GM21515 (cell line): ENCODE measurements around the gene HNF1B.

Experiments
- ATAC-seq: cut with Tn5 transposase; IDR thresholded peaks from one replicate; pipeline ENCODE4 v1.9.1; 2021; ENCODE audit not compliant: unreplicated experiment

Gene HNF1B

DNA sequence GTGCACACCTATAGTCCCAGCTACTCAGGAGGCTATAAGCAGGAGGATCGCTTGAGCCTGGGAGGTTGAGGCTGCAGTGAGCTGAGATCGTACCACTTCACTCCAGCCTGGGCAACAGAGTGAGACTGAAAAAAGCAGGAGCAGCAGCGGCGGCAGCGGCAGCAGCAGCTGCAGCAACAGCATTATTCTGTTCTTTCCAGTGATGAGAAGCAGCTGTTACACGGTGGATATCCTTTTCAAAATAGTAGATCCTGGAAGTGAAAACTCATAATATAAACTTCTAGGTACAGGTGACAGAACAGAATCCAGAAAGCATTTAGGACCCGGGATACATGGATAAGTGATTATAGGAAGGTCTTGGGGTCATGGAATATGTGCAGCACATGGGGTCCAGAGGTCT, 17.8 kb upstream of the HNF1B start:
- no peak for ATAC-seq

GRCh38 chr17:37761961-37762360, 17.1 kb upstream of the HNF1B start:
- ATAC-seq = no peak

- no peak for ATAC-seq
Measured at GRCh38 chr17:37761059-37761458, 16.2 kb upstream of the HNF1B start.

DNA sequence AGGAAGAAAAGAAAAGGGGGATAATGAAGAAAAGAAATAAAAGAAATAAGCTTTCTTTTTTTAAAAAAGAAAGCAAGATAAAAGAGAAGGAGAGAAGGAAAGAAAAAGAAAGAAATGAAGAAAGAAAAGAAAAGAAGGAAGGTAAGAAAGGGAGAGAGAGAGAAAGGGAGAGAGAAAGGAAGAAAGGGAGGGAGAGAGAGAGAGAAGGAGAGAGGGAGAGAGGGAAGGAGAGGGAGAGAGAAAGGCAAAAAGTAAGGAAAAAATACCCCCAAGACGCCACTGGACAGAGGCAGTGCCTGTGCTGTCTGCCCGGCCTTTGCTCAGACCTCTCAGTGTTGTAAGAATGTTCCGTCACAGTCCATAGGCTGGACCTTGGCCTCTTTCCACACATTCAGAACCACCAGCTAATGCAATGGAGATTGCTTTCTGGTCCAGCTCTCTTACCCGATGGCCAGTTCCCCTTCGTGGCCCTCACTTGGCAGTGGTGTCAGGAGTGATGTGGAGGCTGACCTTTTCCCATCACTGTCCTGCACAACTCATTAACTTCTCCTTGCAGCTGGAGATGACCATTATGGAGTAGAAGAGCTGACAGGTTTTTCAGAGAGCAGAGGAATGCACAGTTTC, 14.3 kb upstream of the HNF1B start:
- no peak for ATAC-seq

DNA sequence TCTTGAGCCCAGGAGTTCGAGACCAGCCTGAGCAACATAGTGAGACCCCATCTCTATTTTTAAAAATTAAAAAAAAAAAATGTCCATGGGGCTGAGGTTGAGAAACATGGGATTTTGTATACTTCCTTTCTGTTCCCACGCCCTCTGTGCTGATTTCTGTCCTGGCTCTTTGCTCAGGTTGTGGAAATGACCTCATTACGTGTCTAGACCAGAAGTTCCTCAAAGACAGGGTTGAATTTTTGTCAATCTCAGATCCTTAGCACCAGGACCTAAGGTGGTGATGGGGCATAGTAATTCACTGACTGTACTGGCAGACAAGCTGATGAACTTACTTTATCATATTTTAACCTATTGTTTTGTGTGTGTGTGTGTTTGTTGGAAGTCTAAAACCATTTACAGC, 11.2 kb upstream of the HNF1B start:
- no peak for ATAC-seq

DNA sequence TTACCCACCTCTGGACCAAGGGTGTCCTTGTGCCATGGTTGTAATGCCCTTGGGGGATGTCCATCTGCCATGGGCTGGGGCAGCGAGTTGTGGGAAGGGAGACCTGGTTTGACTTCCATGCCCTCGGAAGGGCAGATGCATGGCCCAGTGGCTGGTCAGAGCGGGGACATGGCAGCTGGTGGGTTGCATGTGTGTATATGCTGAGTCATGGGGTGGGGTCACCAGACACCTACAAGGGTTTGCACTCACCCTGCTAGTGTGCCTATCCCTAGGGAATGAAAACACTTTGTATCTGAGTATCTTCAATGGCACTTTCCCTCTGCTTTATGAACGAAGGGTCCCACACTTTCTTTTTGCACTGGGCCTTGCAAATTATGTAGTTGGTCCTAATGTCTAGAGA, 10.6 kb upstream of the HNF1B start:
- no peak for ATAC-seq

- ATAC-seq = no peak
Measured at GRCh38 chr17:37754363-37754762, 9.5 kb upstream of the HNF1B start.

DNA sequence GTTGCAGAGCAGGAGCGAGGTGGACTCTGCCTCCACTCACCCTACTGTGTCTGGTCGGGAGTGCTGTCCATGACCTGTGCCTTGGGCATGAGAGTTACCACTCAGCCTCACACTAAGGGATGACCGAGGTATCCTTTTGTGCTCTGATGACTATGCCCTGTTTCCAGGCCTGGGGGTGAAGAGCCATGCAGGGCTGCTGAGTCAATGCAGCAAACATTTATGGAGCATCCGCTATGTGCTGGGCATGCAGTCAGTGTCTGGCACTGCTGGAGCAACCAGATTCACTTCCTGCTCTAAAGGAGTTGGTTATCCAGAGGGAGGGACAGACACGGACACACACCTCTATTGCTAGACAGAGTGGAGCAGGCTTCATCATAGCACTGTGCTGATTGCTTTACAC, 7.6 kb upstream of the HNF1B start:
- ATAC-seq = no peak

DNA sequence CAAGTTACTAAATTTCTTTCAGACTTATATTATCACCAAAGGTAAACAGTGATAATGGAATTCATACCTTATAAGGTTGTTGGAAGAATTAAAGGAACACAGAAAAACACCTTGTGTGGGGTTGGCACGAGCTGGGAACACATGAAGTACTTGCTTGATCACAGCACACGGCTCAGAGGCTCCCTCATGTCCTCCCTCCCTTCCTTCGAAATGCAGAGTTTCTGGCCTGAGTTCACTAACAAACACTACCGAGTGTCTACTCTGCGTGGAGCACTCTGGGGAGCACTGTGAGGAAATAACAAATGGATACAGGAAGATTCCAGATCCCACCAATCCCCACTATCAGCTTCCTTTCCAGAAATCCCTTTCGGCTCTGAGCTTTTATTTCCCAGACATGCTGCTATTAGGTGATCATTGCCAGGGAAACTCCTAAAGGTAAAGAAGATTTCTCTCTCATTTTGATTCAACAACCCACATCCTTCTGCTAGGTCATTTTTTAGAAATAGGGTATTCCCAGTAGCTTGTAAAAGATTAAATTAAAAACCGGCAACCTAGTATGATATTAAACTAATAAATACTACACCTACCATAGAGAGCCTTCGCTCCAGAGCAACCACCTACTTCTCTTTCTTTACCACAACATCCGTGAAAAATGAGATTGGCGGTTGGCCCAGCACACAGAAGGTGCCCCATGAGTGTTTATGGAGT, 6.1 kb upstream of the HNF1B start:
- ATAC-seq = no peak

DNA sequence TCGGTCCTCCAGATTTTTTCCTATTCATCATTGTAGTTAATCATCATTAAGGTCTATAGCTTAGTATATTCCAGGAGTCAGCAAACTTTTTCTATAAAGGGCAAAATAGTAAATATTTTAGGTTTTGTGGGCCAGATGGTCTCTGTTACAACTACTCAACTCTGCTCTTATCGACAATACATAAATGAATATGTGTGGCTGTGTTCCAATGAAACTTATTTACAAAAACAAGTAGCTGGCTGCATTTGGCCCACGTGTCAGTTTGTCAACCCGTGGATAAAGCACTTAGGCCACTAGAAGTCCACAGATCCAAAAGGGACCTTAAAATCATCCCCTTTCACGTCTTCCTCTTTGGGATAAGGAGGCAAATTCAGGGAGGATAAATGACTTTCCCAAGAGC, 5.4 kb upstream of the HNF1B start:
- ATAC-seq = no peak

- ATAC-seq = no peak
Measured at GRCh38 chr17:37747222-37747621, 2.4 kb upstream of the HNF1B start.

DNA sequence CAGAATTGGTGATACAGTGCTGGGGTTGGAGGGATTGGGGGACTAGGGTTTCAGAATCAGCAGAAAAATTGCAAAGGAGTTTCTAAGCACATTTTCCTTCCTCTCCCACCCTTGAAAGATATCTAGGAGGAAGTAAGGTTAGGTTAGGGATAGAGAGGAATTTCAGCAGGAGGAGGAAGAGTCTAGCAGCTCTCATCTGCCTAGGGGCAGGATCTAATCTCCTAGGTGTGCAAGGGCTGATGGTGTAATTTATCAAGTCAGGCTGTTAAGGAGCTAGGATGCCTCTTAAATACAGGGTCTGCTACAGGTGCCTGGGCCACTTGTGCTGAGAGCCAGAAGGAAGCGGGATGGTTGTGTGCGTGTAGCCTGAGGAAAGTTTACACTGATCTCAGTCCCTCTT, 1.8 kb upstream of the HNF1B start:
- ATAC-seq = no peak

- ATAC-seq = no peak
Measured at GRCh38 chr17:37745801-37746426, 1.1 kb upstream of the HNF1B start.

DNA sequence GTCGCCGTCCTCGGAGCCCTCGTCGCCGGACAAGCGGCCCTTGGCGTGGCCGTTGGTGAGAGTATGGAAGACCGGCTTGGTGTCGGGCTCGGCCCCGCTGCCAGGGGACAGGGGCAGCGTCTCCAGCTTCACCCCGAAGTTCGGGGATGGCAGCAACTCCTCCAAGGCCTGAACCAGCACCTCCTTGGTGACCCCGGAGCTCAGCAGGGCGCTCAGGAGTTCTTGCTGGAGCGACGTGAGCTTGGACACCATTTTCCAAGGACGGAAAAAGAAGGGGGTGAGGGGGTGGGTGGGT, 279 bp downstream of the HNF1B start:
- no peak for ATAC-seq

DNA sequence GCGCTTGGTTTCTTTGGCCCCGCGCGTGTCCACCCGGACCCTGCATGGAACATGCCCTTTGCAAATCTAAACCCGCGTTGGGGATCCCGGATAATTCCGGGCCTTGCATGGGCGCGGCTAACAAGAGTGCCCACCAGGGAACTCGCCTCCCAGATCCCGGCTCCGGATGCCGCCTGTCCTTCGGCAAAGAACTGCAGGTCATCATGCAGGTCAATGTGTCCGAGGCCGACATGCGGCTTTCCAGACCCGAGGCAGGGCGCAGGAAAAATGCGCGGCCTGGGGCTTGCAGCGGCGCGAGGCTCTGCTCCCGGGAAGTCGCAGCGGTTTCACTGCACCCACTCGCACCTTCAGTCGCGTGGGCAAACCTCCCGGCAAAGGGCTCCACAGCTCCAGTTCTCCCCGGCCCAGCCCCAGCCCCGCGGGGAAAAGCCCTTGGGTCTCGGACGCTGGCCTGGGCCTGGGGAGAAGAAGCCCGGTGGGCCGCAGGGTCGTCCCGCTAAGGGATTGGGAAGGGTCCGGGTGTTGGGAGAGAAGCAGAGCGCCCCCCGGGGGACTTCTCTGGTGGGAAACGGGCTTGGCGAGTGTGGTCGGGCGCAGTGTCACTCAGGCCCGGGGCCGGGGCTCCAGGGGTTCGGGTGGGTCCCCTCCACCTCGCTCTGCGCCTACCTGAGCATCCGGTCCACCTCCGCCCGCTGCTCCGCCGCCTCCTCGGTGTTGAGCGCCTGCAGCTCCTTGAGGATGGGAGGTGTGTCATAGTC, 805 bp downstream of the HNF1B start:
- no peak for ATAC-seq

DNA sequence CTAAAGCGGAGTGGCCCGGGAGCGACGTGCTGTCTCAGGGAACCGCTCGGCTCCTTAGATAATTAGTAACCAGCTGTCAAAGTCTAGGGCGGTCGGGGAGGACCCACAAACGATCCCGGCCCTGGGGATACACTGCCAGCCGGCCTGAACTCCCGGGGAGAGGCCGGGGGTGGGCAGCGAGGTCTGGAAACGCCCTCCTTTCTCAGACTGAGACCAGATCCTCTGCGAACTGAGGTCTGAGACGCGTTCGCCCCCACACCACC, 1.3 kb downstream of the HNF1B start:
- ATAC-seq = no peak

- ATAC-seq = no peak
Measured at GRCh38 chr17:37742762-37743611, 1.9 kb downstream of the HNF1B start.

GRCh38 chr17:37742116-37742761, 2.6 kb downstream of the HNF1B start:
- no peak for ATAC-seq

DNA sequence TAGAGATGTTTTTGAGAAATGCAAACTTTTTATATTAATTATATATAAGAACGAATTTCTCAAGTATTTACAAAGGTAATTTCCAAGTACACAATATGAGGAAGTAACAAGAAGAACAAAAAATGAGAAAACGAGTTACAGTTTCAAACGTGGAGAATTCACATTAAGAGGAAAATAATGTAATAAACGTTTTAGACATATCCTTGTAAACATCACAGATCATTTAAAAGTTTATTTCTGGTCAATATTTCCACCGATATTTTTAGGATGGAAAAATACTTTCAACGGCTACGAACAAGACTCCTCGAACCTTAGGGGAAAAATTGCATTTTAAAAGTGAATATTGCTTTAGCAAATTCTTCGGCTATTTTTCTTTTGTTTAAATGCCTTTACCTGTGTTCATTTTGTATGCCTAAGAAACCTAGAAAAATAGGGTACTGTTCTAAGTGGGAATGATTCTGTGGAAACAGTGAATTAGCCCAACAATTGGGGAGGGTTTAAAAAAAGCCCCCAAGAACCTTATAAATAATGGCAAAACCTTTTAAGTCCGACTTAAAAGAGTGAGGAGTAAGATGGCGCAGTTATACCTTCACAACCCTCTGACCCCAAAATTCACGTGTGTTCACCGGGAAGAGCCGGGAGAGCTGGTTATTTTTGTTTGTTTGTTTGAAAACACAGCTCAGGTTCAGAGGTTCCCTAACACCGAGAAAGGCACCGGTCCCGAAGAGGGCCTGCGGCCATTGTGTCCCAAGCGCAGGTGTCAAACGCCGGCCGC, 3.3 kb downstream of the HNF1B start:
- ATAC-seq = no peak

GRCh38 chr17:37740915-37741314, 3.9 kb downstream of the HNF1B start:
- ATAC-seq = no peak
